ENCODE measurements around the gene SELENOO. TPM values are rescaled to one million over a fixed set of nuclear protein-coding genes. Genes with fewer than 3 reads are reported as not detected.

SELENOO gene
- total RNA-seq, 1 donor from 2014 or later: 30.8 TPM

- no peak for DNase-seq (ENCODE audit: low read depth)
Measured at GRCh38 chr22:50264946-50265669, 64.3 kb downstream of the SELENOO start.

DNA sequence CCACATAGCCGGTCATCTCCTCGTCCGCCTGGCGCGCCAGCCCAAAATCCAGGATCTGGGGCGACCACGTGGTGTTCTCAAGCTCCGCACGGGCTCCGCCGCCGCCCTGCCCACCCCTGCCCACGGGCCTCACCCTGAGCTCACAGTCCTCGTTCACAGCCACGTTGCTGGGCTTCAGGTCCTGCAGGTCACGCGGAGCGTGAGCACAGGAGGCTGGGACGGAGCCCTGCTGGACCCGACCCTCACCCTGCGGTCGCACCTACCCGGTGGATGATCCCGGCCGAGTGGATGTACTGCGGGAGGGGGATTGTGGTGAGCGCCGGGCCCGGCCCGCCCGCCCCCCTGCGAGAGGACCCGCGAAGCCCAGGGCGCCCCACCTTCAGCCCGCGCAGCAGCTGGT lies 66.2 kb downstream of the SELENOO start:
- DNase-seq (ENCODE audit: low read depth): no peak

Other genes with a start within 250 kb of the SELENOO start
- 41.4 and 42.4 TPM in 2 replicates for gene PIM3, start 240.2 kb upstream of the SELENOO start, total RNA-seq
- not detected in 2 replicates for gene IL17REL, start 188.2 kb upstream of the SELENOO start, total RNA-seq
- not detected in 2 replicates for gene TTLL8, start 142.7 kb upstream of the SELENOO start, total RNA-seq
- gene MLC1, start 115.6 kb upstream of the SELENOO start, total RNA-seq: not detected in 2 replicates
- 0.16 and 0.83 TPM in 2 replicates for gene MOV10L1, start 111.0 kb upstream of the SELENOO start, total RNA-seq
- gene PANX2, start 30.3 kb upstream of the SELENOO start, total RNA-seq: 0.08 and 0.26 TPM in 2 replicates
- 16.3 and 26.3 TPM in 2 replicates for gene TRABD, start 15.1 kb upstream of the SELENOO start, total RNA-seq
- 33.7 and 35.4 TPM in 2 replicates for gene TUBGCP6, start 44.0 kb downstream of the SELENOO start, total RNA-seq
- gene HDAC10, start 50.3 kb downstream of the SELENOO start, total RNA-seq: 12.9 and 22.5 TPM in 2 replicates
- gene MAPK12, start 60.7 kb downstream of the SELENOO start, total RNA-seq: 27.9 and 30.0 TPM in 2 replicates
- gene MAPK11, start 69.4 kb downstream of the SELENOO start, total RNA-seq: 3.2 and 3.3 TPM in 2 replicates
- gene PLXNB2, start 106.6 kb downstream of the SELENOO start, total RNA-seq: 112 and 163 TPM in 2 replicates
- gene DENND6B, start 126.0 kb downstream of the SELENOO start, total RNA-seq: 4.7 TPM in 2 replicates
- gene PPP6R2, start 142.3 kb downstream of the SELENOO start, total RNA-seq: 65.8 and 74.8 TPM in 2 replicates